ENCODE data around the gene KRTAP20-1.

Gene KRTAP20-1

DNA sequence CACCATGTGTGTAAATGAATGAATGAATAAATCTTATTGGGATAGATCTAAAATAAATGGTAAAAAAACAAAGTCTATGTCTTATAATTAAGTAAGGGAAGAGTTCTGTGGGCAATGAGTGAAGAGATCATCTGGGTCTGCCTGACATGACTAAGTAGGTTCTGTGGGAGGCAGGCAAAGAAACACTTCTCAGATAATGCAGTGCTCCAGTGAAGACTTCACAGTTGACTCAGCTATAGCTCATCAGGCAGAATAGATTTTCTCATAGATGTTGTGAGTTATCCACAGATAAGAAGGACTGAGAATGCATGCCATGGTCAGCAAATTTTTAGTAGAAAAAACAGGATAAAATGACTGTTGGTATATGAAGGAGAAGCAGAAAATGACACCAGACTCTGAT lies 38.5 kb upstream of the KRTAP20-1 start:
- no peak overlapping the region for H3K27ac ChIP-seq (ENCODE audit: extremely low read depth, low read depth, low read length)
- H3K36me3 ChIP-seq (ENCODE audit: control insufficient read depth in 2 of 2, insufficient read depth in 1 of 2, low read length in 2 of 2) = no peaks in the 10 kb centered on the region
- CTCF ChIA-PET = interaction anchor here (0.6 kb wide), 1 partner anchor 111 kb away, joined by 3 read pairs; no protein-coding TSS in a partner anchor
- POLR2A ChIA-PET = no interaction called here
- H3K4me1 ChIP-seq (ENCODE audit: control insufficient read depth, insufficient read depth, low read length) = no peaks in the 10 kb centered on the region
- no peaks in the 10 kb centered on the region for H3K9me3 ChIP-seq (ENCODE audit: control insufficient read depth, insufficient read depth, low read depth, low read length)
- no peak for TF ChIP-seq YY2 (tag by site-specific recombination; IDR thresholded peaks at IDR 0.05)
- no peak for TF ChIP-seq ZNF19 (tag by site-specific recombination; IDR thresholded peaks at IDR 0.05; ENCODE audit: low read depth)
- no peak for TF ChIP-seq TRIM28 (IDR thresholded peaks at IDR 0.05; ENCODE audit: borderline replicate concordance, low read length)
- no peak for TF ChIP-seq ZNF555 (tag by site-specific recombination; conservative IDR thresholded peaks at IDR 0.05)
- TF ChIP-seq, protein P1, sequence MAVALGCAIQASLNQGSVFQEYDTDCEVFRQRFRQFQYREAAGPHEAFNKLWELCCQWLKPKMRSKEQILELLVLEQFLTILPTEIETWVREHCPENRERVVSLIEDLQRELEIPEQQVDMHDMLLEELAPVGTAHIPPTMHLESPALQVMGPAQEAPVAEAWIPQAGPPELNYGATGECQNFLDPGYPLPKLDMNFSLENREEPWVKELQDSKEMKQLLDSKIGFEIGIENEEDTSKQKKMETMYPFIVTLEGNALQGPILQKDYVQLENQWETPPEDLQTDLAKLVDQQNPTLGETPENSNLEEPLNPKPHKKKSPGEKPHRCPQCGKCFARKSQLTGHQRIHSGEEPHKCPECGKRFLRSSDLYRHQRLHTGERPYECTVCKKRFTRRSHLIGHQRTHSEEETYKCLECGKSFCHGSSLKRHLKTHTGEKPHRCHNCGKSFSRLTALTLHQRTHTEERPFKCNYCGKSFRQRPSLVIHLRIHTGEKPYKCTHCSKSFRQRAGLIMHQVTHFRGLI (tag by site-specific recombination; IDR thresholded peaks at IDR 0.05) = no peak
- no peak for TF ChIP-seq ZNF10 (tag by site-specific recombination; IDR thresholded peaks at IDR 0.05)
- TF ChIP-seq ZNF311 (tag by site-specific recombination; IDR thresholded peaks at IDR 0.05; ENCODE audit: borderline replicate concordance) = no peak
- TF ChIP-seq ZNF791 (tag by site-specific recombination; IDR thresholded peaks at IDR 0.05) = no peak
- no peak for TF ChIP-seq ZNF473 (tag by site-specific recombination; IDR thresholded peaks at IDR 0.05)
- TF ChIP-seq, protein P2, sequence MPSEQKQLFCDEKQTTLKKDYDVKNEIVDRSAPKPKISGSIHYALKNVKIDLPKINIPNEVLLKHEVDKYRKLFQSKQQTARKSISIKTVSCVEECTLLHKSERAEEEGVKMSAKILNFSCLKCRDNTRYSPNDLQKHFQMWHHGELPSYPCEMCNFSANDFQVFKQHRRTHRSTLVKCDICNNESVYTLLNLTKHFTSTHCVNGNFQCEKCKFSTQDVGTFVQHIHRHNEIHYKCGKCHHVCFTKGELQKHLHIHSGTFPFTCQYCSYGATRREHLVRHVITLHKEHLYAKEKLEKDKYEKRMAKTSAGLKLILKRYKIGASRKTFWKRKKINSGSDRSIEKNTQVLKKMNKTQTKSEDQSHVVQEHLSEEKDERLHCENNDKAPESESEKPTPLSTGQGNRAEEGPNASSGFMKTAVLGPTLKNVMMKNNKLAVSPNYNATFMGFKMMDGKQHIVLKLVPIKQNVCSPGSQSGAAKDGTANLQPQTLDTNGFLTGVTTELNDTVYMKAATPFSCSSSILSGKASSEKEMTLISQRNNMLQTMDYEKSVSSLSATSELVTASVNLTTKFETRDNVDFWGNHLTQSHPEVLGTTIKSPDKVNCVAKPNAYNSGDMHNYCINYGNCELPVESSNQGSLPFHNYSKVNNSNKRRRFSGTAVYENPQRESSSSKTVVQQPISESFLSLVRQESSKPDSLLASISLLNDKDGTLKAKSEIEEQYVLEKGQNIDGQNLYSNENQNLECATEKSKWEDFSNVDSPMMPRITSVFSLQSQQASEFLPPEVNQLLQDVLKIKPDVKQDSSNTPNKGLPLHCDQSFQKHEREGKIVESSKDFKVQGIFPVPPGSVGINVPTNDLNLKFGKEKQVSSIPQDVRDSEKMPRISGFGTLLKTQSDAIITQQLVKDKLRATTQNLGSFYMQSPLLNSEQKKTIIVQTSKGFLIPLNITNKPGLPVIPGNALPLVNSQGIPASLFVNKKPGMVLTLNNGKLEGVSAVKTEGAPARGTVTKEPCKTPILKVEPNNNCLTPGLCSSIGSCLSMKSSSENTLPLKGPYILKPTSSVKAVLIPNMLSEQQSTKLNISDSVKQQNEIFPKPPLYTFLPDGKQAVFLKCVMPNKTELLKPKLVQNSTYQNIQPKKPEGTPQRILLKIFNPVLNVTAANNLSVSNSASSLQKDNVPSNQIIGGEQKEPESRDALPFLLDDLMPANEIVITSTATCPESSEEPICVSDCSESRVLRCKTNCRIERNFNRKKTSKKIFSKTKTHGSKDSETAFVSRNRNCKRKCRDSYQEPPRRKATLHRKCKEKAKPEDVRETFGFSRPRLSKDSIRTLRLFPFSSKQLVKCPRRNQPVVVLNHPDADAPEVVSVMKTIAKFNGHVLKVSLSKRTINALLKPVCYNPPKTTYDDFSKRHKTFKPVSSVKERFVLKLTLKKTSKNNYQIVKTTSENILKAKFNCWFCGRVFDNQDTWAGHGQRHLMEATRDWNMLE (tag by site-specific recombination; conservative IDR thresholded peaks at IDR 0.05; ENCODE audit: low read depth) = no peak
- TF ChIP-seq, protein P3, sequence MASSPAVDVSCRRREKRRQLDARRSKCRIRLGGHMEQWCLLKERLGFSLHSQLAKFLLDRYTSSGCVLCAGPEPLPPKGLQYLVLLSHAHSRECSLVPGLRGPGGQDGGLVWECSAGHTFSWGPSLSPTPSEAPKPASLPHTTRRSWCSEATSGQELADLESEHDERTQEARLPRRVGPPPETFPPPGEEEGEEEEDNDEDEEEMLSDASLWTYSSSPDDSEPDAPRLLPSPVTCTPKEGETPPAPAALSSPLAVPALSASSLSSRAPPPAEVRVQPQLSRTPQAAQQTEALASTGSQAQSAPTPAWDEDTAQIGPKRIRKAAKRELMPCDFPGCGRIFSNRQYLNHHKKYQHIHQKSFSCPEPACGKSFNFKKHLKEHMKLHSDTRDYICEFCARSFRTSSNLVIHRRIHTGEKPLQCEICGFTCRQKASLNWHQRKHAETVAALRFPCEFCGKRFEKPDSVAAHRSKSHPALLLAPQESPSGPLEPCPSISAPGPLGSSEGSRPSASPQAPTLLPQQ (tag by site-specific recombination; IDR thresholded peaks at IDR 0.05) = no peak
- TF ChIP-seq, protein P4, sequence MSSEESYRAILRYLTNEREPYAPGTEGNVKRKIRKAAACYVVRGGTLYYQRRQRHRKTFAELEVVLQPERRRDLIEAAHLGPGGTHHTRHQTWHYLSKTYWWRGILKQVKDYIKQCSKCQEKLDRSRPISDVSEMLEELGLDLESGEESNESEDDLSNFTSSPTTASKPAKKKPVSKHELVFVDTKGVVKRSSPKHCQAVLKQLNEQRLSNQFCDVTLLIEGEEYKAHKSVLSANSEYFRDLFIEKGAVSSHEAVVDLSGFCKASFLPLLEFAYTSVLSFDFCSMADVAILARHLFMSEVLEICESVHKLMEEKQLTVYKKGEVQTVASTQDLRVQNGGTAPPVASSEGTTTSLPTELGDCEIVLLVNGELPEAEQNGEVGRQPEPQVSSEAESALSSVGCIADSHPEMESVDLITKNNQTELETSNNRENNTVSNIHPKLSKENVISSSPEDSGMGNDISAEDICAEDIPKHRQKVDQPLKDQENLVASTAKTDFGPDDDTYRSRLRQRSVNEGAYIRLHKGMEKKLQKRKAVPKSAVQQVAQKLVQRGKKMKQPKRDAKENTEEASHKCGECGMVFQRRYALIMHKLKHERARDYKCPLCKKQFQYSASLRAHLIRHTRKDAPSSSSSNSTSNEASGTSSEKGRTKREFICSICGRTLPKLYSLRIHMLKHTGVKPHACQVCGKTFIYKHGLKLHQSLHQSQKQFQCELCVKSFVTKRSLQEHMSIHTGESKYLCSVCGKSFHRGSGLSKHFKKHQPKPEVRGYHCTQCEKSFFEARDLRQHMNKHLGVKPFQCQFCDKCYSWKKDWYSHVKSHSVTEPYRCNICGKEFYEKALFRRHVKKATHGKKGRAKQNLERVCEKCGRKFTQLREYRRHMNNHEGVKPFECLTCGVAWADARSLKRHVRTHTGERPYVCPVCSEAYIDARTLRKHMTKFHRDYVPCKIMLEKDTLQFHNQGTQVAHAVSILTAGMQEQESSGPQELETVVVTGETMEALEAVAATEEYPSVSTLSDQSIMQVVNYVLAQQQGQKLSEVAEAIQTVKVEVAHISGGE (tag by site-specific recombination; conservative IDR thresholded peaks at IDR 0.05; ENCODE audit: low read depth) = no peak
- H3K4me3 ChIP-seq (ENCODE audit: low read depth, low read length) = no peak overlapping the region

DNA sequence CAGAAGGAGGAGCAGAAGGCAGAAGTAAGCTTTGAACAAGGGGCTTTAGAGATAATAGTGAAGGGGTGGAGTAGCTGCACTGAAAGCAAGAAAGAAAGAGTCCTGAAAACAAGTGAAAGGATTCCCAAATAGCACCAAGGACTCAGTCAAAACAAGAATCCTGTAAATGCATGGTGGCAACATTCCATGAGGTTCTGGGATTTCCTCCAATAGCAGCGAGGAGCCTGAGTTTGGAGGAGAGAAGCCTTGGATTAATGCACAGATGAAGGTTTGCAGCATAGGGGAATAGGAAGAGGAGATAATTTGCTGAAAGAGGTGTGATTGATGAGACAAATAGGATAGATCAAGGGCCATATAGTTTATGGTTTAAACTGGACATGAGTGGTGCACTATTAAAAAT lies 36.9 kb upstream of the KRTAP20-1 start:
- no peaks in the 10 kb centered on the region for H3K36me3 ChIP-seq (ENCODE audit: control insufficient read depth in 2 of 2, insufficient read depth in 1 of 2, low read length in 2 of 2)
- ChIA-PET CTCF (no interaction called here), POLR2A (no interaction called here)
- no peak for TF ChIP-seq ZSCAN30 (tag by site-specific recombination; IDR thresholded peaks at IDR 0.05)
- no peak for TF ChIP-seq KLF1 (tag by site-specific recombination; IDR thresholded peaks at IDR 0.05)
- TF ChIP-seq ZNF514 (tag by site-specific recombination; IDR thresholded peaks at IDR 0.05) = no peak
- no peak for TF ChIP-seq HOXD13 (CRISPR knock-in tag; IDR thresholded peaks at IDR 0.05; ENCODE audit: borderline replicate concordance)
- no peak for TF ChIP-seq BCL11B (tag by site-specific recombination; IDR thresholded peaks at IDR 0.05; ENCODE audit: low read depth)
- TF ChIP-seq ZNF555 (tag by site-specific recombination; conservative IDR thresholded peaks at IDR 0.05) = no peak
- TF ChIP-seq MEIS1 (CRISPR knock-in tag; IDR thresholded peaks at IDR 0.05; ENCODE audit: borderline replicate concordance) = no peak
- TF ChIP-seq, protein P5, sequence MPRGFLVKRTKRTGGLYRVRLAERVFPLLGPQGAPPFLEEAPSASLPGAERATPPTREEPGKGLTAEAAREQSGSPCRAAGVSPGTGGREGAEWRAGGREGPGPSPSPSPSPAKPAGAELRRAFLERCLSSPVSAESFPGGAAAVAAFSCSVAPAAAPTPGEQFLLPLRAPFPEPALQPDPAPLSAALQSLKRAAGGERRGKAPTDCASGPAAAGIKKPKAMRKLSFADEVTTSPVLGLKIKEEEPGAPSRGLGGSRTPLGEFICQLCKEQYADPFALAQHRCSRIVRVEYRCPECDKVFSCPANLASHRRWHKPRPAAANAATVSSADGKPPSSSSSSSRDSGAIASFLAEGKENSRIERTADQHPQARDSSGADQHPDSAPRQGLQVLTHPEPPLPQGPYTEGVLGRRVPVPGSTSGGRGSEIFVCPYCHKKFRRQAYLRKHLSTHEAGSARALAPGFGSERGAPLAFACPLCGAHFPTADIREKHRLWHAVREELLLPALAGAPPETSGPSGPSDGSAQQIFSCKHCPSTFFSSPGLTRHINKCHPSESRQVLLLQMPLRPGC (tag by site-specific recombination; IDR thresholded peaks at IDR 0.05) = no peak
- no peak for TF ChIP-seq ZNF677 (tag by site-specific recombination; IDR thresholded peaks at IDR 0.05)
- TF ChIP-seq YY1 (tag by site-specific recombination; IDR thresholded peaks at IDR 0.05) = no peak
- TF ChIP-seq ZFP69B (tag by site-specific recombination; IDR thresholded peaks at IDR 0.05) = no peak
- no peak overlapping the region for H3K4me3 ChIP-seq (ENCODE audit: low read depth, low read length)
- H3K4me1 ChIP-seq (ENCODE audit: control insufficient read depth, insufficient read depth, low read length) = no peaks in the 10 kb centered on the region
- H3K27ac ChIP-seq (ENCODE audit: extremely low read depth, low read depth, low read length) = no peak overlapping the region
- H3K9me3 ChIP-seq (ENCODE audit: control insufficient read depth, insufficient read depth, low read depth, low read length) = no peaks in the 10 kb centered on the region
